ENCODE data around the gene IRAK2.
A peak's percentile ranks its signal among the peaks of the same experiment; 100 is the strongest.

DNA sequence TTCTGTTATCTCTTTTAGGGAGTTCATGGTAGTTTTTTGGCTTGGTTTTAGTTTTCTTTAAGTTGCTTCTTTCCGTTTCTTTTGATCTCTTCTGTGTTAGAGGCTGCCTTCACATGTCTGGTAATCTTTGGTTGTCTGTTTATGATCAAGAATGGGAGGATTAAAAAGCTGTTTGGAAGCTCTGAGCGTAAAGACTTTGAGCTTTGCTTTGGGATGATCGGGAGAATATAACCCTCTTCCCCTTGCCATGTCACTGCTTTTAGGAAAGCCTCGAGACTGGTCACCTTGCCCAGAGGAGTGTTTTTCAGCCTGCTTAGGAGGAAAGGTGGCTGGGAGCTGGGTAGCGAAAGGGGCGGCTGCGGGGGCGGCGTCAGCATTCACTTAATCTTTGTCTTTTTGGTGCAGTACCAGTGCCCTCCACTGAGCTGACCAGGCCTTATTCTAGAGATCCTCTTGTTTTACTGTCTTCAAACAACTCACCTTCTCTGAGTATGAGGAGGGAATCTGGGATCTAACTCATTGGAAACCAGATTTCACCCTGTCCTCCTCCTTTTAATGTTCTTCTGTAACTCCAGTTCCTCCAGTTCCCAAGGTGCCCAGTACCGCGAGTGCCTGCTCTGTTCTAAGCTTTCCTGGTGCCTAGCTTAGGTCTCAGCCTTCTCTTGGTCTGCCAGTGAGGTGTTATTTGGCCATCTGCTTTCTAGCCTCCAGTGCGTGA is 99.1 kb downstream of the IRAK2 start:
- TF ChIP-seq, protein P1, sequence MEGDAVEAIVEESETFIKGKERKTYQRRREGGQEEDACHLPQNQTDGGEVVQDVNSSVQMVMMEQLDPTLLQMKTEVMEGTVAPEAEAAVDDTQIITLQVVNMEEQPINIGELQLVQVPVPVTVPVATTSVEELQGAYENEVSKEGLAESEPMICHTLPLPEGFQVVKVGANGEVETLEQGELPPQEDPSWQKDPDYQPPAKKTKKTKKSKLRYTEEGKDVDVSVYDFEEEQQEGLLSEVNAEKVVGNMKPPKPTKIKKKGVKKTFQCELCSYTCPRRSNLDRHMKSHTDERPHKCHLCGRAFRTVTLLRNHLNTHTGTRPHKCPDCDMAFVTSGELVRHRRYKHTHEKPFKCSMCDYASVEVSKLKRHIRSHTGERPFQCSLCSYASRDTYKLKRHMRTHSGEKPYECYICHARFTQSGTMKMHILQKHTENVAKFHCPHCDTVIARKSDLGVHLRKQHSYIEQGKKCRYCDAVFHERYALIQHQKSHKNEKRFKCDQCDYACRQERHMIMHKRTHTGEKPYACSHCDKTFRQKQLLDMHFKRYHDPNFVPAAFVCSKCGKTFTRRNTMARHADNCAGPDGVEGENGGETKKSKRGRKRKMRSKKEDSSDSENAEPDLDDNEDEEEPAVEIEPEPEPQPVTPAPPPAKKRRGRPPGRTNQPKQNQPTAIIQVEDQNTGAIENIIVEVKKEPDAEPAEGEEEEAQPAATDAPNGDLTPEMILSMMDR (IDR thresholded peaks at IDR 0.05): peak in 2 of 3 experiments; percentile 39 to 62
- TF ChIP-seq POLR2A (IDR thresholded peaks at IDR 0.05): no peak
